ELR (cell line): ENCODE results near the gene GPS1.
A peak's percentile ranks its signal among the peaks of the same experiment; 100 is the strongest.

Experiments used
- DNase-seq: peaks from one replicate; pipeline ENCODE4 v3.0.0-alpha.2; 2015; ENCODE audit warnings: low read depth

Gene GPS1

GRCh38 chr17:82014971-82015310 lies 36.8 kb upstream of the GPS1 start:
- no peak for DNase-seq

- DNase-seq: no peak
Measured at GRCh38 chr17:82015311-82015971, 36.3 kb upstream of the GPS1 start.

GRCh38 chr17:82016061-82016874 lies 35.4 kb upstream of the GPS1 start:
- DNase-seq: no peak

GRCh38 chr17:82016875-82017459 lies 34.7 kb upstream of the GPS1 start:
- DNase-seq: no peak

- no peak for DNase-seq
Measured at GRCh38 chr17:82017612-82018151, 34.0 kb upstream of the GPS1 start.

- DNase-seq: no peak
Measured at GRCh38 chr17:82018152-82018988, 33.3 kb upstream of the GPS1 start.

GRCh38 chr17:82018989-82019689 lies 32.6 kb upstream of the GPS1 start:
- no peak for DNase-seq

- peak; percentile 70 for DNase-seq
Measured at GRCh38 chr17:82019690-82020571, 31.8 kb upstream of the GPS1 start.

- DNase-seq: no peak
Measured at GRCh38 chr17:82020572-82021106, 31.1 kb upstream of the GPS1 start.

GRCh38 chr17:82021107-82021899 lies 30.4 kb upstream of the GPS1 start:
- DNase-seq: peak; percentile 87

- peak; percentile 43 for DNase-seq
Measured at GRCh38 chr17:82021900-82022309, 29.8 kb upstream of the GPS1 start.

GRCh38 chr17:82022310-82022980 lies 29.3 kb upstream of the GPS1 start, which contains the start of gene CENPX:
TSS of gene CENPX (minus strand) at chr17:82022878. CDS start at chr17:82022861, 17 bp downstream.
- DNase-seq: peak; percentile 43

- peak; percentile 100 for DNase-seq
Measured at GRCh38 chr17:82022981-82023446, 28.7 kb upstream of the GPS1 start, which contains the start of gene LRRC45. TSS of gene LRRC45 (plus strand) at chr17:82023305. CDS start at chr17:82023644, 339 bp downstream.

GRCh38 chr17:82023447-82024241 lies 28.1 kb upstream of the GPS1 start:
- peak; percentile 45 for DNase-seq

- DNase-seq: no peak
Measured at GRCh38 chr17:82024859-82025258, 26.8 kb upstream of the GPS1 start.

- DNase-seq: no peak
Measured at GRCh38 chr17:82025401-82026107, 26.1 kb upstream of the GPS1 start.

GRCh38 chr17:82028246-82028645 lies 23.5 kb upstream of the GPS1 start:
- DNase-seq: no peak
